GM18868 (cell line): ENCODE measurements around the gene TP73.

ENCODE experiments used
- ATAC-seq: cut with Tn5 transposase; IDR thresholded peaks from one replicate; pipeline ENCODE4 v1.9.1; 2021; ENCODE audit warnings: mild to moderate bottlenecking, moderate library complexity; ENCODE audit not compliant: unreplicated experiment

TP73 gene

DNA sequence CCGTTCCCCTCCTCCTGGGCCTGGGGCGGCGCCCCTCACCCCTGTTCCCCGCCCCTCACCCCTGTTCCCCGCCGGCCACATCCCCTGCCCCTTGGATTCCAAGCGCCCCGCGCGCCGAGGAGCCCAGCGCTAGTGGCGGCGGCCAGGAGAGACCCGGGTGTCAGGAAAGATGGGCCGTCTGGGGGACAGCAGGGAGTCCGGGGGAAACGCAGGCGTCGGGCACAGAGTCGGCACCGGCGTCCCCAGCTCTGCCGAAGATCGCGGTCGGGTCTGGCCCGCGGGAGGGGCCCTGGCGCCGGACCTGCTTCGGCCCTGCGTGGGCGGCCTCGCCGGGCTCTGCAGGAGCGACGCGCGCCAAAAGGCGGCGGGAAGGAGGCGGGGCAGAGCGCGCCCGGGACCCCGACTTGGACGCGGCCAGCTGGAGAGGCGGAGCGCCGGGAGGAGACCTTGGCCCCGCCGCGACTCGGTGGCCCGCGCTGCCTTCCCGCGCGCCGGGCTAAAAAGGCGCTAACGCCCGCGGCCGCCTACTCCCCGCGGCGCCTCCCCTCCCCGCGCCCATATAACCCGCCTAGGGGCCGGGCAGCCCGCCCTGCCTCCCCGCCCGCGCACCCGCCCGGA is at the start of gene TP73:
Gene TP73 (plus strand): TSS at position 587 of the 618 bp plus-strand sequence. CDS start 29,850 bp downstream, outside the sequence.
- peak; percentile 24 for ATAC-seq

DNA sequence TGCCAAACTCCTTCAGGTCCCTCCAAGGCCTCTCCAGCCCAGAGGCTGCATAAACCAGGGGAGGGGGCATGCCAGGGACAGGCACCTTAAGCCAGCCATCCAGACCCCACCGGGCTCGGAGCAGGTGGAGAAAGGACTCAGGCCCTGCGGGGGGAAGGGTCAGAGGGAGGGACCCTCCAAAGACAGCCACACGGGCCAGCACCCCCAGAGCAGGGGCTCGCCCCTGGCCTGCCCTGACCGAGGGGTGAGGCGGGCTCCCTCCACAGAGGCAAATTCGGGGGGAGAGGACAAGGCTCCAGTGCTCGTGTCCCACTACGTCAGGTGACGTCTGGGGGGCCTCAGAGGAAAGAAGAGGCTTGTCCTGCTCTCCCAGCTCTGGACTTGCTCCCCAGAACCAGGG is 49.2 kb upstream of the TP73 start:
- no peak for ATAC-seq

DNA sequence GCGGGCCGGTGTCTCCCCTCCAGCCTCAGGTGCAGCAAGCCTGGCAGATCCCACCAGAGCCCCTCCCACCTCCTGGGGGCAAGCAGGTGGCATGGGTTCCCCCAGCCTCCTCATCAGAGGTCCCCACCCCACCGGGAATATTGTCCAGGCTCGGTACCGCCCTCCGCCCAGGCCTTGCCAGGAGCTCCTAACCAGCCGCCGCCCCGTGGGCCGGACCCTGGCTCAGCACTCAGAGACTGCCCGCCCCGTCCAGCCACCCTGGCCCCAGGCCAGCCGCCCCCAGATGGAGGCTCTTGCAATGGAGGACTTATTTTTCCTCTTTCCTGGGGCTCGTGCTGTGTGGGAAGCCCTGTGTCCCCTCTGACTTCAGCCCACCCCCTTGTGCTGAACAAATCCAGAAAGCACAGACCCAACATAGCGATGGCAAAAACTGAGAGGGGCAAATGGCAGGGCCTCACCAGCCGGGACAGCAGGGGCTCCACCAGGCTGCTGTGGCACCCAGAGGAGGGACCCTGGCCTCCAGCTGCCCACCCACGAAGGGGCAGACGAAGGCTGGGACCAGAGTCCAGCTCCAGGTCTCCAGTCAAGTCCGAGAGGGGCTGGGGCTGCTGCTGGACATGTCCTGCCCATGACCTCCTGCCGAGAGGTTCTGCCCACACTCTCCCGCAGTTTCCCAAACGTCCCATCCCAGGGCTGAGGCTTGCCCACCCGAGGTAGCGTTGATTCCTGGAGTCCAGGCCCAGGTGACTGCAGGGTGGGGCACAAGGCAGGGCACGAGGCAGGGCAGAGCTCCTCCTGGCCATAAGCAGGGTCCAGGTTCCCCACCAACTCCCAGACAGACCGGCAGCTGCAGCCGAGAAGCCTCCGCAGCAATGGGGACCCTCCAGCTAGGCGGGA is 48.5 kb upstream of the TP73 start:
- ATAC-seq, result no peak

DNA sequence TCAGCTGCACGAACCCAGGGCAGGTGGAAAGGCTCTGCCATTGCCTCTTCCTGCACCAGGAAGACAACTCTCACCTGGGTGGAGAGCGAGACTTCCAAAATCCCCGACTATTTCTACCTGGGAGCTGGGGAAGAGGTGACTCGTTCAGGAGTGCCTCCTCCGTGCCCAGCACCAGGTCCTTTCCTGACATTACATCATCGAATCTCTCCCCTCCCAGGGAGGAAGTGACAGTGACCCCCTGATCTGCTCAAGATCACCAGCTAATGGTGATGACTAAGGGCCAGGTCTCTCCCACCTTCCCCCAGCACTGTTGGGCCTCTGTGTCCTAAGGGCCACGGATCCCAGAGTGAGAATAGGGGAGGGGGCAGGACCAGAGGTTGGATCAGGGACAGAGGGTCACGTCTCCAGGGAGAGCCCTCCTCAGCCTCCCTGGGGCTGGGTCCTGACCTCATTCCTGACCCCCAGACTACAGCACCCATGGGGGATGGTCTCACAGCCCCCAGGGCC is 47.8 kb upstream of the TP73 start:
- no peak for ATAC-seq

DNA sequence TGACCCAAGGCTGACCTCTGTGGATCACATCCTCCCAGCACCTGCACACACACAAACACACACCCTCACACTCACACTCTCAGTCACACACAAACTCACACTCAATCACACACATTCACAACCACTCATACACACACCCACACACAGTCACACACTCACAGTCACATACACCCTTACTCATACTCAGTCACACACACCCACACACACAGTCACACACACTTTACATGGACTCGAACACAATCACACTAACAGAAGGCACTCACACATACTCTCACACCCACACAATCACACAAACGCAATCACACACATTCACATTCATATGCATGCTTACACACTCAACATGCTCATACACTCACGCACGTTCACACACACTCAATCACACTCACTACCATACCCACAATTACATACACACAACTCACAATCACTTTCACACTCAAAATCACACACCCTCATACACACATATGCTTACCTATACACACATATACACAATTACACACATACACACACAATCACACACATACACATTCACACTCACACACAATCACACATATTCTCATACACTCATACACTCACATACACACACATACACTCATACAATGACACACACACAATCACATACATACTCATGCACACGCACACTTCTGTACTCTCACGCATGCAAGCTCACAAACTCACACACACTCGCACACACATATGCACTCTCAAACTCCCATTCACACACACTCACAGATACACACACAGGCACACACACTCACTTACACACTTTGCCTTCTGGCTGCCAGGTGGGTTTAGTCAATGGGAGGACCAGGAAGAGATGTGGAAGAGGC is 47.1 kb upstream of the TP73 start:
- ATAC-seq, result no peak

DNA sequence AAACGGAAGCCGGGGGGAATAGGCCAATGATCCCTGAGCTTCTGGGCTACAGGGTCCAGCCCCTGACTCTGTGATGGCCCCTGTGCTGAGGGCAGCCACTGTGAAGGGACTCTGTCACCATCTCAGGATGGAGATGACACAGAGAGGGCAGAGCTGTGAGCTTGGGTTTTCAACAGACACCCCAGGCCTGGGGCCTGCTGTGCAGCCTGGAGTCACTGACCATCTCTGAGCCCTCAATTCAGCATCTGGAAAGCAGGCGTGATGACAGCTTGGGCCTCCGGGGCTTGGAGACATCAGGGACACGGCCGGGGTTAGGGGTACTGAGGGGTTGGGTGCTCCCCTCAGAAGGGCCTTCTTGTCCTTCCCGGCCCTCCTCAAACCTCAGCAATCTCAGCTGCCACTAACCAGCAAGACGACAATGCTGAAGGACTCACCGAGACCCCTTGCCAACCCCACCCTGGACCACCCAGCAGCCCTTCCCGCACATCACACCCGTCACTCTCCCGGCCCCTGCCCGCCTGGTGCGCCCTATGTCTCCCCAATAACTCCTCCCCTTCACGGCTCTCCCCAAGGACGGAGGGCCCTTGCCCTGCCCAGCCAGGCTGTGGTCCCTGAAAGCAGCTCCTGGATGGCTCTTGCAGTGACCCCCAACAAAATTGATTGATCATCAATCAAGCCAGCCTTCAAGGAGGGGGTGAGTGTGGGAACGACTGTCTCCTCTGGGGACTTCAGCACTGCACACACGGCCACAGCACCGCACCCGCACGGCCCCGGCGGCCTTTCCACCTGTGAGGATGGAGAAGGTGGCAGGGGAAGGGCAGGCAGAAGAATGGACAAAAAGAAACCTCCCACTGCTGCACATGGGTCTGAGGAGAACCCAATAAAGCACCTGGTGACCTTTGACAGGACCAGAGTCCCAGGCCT is 45.3 kb upstream of the TP73 start:
- no peak for ATAC-seq

DNA sequence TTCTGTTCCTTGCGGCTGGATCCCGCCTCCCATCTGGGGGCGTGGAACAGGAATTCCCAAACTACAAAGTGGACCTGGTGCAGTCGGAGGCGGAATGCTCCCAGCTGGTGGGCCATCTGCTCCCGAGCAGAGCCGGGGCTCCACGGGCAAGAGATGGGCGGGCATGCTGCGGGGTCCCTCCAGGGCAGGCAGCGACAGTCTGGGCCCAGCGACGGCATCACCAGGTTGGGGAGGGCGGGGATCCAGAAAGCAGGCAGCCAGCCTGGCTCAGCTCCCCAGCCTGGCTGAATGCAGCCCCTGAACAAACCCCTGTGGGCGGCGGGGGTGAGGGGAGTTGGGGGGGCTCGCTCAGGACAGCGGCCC is 44.6 kb upstream of the TP73 start:
- ATAC-seq, result no peak

DNA sequence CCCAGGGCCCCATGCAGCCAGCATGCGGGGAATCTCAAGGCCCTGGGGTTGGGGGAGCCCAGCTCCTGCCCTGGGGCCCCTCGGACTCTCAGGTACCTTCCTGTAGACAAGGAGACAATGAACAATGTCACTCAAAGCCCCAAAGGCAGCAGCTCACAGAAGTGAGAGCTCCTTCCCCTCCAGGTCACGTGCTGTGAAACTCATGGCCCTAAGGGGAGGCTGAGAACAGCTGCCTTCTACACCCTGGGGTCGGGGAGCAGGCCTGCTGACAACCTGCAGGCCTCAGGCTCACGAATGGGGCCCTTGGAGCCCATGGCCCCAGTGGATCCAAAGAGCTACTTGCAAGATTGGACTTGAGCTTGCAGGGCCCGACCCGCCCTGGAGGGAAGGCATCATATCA is 44.2 kb upstream of the TP73 start:
- no peak for ATAC-seq

DNA sequence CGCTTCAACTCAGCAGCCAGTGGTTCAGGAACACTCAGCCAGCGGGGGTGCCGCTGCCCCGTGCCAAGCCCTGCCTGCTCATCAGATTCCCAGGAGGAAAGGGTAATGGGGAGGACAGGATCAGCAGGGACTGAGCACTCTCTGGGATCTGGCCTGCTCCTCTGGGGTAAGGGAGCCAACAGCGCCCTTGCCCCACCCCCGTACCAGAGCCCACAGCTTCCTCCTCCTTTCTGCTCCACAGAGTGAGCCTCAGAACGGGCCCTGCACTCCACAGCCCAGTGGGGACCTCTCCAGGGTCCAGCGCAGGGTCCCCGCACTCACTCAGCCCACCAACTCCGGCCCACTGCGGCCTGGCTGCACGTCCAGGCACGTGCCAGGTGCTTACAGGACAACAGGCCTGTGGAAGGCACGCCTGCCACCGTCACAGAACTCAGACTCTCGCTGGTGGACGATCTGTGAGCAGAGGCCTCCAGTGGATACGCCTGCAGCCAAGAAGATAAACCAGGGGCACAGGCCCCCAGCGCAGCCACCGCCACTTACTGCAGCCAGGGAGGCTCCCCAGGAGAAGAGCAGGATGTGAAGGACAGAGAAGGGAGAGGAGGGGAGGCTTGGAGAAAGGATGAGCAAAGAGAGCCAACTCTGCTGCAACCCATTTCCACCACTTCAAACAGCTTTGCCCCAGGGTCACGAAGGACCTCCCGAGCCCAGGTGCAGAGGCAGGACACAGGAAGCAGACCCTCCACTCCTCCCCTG is 43.1 kb upstream of the TP73 start:
- ATAC-seq, result no peak

DNA sequence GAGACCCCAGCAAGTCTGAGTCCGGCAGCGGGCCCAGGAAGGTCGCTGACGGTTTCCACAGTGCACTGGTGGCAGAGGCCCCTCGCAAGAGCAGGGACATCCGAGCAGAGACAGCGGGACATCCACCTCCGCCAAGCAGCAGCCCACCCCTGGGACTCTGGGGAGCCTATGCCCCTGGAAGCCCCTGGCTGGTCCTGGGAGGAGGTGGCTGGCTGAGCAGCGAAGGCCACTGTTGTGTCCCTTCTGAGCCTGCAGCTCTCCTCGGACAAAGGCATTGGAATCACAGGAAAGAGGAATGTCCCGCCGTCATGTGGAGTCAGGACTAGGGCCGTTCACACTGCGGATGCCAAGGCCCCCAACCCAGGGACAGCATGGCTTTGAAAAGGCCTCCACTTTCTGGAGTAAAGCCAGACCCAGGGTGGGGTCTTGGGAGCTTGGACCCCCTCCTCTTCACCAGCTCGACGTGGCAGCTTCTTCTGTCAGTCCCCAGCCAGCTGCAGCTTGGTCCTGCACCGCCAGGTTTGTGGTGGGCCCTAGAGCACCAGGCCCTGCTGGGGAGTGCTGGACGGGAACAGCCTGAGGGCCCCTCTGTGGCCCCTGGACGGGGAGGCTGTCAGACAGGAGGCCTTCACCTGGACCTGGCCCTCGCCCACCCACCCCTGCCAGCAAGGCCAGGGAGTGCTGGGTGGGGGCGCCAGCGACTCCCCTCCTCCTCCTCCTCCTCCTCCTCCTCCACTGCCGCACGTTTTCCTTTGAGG is 42.4 kb upstream of the TP73 start:
- ATAC-seq, result no peak

DNA sequence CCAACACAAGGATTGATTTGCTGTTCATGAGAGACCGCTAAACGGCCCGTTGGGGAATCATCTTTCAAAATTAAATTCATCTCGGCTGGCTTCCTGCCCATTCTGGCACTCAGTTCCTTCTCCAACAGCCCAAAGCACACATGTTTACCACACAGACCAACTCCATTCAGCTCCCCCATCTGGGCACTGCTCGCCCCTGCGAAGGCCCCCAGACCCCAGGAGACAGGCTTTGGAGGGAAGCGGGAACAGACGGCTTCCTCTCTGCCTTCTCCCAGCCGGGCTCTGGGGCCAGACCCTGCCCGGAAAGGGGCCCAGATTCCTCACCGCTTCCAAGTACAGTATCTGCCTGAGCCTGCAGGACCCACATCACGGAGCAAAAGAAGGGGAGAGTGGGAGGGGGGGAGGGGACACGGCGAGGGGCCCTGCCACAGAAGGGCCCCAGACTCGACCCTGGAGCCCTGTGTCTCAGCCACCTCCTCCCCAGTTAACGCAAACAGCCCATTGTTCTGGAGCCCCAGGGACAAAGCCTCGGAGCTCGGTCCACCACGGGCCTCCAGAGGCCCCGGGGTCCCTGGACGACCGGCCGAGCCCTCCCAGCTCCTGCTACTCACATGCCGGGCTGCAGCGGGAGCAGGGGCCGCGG is 41.7 kb upstream of the TP73 start:
- no peak for ATAC-seq

DNA sequence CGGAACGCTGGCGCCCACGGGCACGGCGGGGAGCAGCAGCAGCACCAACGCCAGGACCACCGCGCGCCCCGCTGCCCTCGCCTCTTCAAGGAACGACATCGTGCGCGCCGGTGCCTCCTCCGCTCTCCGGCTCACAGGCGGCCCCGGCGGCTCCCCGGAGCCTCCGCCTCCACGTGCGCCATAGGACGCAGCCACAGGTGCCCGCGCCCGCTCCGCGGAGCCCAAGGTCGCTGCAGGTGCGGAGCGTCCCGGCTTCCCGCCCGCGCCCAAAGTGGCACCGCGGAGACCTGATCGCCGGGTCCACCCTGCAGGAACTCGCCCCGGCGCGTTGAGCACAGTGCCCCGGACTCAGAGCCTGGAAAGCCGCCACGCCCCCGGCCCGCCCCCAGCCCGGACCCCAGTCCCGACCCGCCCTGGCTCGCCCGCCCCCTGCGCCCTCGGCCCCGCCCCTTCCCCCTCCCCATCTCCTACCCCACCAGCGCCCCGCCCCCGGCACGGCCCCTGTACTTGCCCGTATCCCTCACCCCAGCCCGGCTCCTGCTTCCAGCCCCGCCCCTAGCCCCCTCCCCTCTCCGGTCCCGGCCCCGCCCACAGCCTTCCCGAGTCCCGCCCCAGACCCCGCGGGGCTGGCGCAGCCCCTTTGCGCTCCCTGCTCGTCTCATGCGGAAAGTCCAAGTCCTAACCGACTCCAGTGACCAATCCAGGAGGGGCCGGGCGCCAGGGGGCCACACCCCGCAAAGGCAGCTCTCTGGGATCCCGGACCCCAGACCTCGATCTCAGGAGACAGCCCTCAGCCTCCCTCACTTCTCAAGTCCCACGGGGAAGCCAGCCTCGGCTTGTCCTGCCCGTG is 40.9 kb upstream of the TP73 start, which contains the start of gene MEGF6:
Gene MEGF6 (minus strand): TSS at position 339 of the 850 bp plus-strand sequence. CDS start 240 bp downstream, at position 99.
- ATAC-seq, result no peak

DNA sequence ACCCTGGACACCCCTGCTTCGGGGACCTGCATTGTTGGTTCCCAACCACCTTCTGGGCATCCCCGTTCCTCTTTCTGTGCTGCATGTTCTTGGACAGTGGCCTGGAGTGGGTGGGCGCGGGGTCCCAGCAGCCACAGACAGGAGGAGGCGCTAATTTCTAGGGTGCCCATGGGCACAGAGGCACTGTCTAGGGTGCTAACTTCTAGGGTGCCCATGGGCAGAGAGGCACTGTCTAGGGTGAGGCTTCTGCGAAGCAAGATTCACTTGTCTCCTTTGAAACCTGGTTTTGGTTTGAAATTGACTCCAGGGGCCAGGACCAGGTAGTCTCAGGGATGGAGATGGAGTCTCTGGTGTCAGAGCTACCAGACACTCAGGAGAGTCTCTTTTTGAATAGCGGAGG is 40.2 kb upstream of the TP73 start:
- ATAC-seq, result no peak

DNA sequence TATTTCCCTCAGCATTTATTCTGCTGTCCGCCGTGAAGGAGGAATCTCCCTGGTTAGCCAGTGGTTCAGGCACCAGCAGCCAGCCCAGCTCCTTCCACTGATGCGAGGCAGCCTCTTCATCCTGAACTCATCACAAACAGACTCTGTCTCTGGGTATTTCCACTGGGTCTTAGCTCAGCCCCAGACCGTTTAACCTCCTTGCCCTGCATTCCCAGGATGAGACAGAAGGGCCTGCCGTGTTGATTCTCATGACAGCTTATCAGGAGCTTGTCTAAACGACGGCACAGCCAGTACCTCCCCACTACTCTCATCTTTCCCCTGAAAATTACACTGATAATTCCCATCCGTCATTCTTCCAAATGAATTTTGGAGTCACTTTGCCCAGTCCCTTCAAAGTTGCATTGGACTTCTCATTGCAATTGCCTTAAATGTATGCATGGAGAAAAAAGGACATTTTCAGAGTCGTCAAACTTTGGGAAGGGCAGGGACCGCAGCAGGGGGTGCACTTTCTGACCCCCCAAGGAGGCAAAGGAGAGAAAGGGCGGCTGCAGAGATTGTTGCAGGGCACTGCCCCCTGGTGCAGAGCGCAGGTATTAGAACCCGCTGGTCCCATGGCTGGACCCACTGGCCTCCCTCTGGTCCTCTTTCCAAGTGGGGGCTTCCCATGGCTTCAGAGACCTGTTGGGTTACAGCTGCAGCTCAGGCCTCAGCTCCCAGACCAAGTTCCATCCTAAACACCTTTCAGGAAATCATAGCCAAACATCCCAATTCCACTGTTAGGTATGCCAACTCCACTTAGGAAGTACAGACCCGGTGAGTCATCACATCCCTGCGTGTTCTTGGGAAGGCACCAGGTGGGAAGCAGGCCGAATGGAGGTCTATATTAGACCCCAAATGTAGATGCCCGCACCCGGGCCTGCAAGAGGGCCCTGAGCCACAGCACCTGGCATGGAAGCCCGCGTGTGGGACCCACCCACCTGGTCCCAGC is 37.3 kb upstream of the TP73 start:
- ATAC-seq, result no peak

DNA sequence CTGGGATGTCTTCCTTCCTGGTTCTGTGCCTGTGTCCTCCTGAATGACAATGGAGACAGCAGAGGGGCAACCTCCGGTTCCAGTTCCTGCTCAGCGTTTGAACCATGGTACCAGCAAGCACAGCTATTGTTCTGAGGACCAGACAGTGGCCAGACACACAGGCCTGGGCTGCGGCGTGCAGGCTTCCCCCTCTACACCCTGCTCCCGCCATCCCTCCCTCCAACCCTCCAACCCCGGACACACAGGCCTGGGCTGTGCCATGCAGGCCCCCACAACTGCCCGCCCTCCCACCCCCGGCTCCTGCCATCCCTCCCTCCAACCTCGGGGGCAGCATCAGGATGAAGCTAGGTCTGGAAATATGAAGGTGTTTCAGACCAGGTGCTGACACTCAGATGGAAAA is 35.5 kb upstream of the TP73 start:
- no peak for ATAC-seq

DNA sequence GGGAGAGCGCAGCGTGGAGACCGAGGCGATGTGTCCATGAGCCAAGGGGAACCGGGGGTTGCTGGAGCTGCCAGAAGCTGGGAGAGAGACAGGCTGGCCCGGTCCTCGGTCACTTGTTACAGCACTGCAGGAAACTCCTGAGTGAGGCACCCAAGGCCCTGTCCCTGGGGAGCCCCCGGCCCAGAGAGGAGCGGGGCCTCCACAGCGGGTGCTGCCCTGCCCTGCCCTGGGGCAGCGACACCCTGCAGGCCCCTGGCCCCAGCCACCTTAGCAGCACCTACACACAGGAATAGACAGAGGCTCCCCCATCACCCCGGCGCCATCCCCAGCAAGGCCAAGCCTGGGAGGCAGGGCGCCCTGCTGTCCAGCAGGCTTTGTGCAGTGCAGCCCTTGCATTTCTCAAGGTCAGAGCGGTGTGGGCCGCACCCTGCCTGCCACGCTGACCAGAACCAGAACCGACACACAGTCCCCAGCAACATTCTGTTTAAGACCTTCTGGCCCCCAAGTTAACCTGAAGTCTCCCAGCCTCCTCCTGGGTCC is 34.4 kb upstream of the TP73 start:
- no peak for ATAC-seq
